Nasal cavity respiratory epithelium epithelial cell of viscerocranial mucosa (primary cell): ENCODE results near the gene LRRC32. TPM values are rescaled to one million over a fixed set of nuclear protein-coding genes. Genes with fewer than 3 reads are reported as not detected.

Experiments used
- total RNA-seq: library from RNA; depleted of rRNA; stranded (reverse); fragments of >200 nt; gene quantifications from 2 replicates; pipeline ENCODE4 v1.2.3, GENCODE V29; 2014

LRRC32 gene
- under 0.01 and 0.07 TPM in 2 replicates for total RNA-seq

GRCh38 chr11:76670485-76671236 lies at the start of gene LRRC32:
LRRC32 (minus strand) TSS chr11:76670747; CDS start chr11:76665954, 4,793 bp downstream.

Other genes starting within 250 kb of the LRRC32 start
- gene EMSY, start 225.7 kb downstream of the LRRC32 start, total RNA-seq: 5.8 and 9.1 TPM in 2 replicates
- gene TSKU, start 112.6 kb upstream of the LRRC32 start, total RNA-seq: 8.2 and 43.0 TPM in 2 replicates
- 12.3 and 14.7 TPM in 2 replicates for gene ACER3, start 190.2 kb upstream of the LRRC32 start, total RNA-seq